HG03064 (cell line): ENCODE measurements around the gene P2RY8.
A peak's percentile ranks its signal among the peaks of the same experiment; 100 is the strongest.
"Not testable (repeated sequence)": the region's sequence is repeated elsewhere in the genome, so short reads cannot be mapped to it uniquely, and the experiment has no call there.

Experiments
- ATAC-seq: cut with Tn5 transposase; IDR thresholded peaks from one replicate; pipeline ENCODE4 v1.9.1; 2021; ENCODE audit warnings: low read depth; ENCODE audit not compliant: unreplicated experiment

P2RY8 gene

DNA sequence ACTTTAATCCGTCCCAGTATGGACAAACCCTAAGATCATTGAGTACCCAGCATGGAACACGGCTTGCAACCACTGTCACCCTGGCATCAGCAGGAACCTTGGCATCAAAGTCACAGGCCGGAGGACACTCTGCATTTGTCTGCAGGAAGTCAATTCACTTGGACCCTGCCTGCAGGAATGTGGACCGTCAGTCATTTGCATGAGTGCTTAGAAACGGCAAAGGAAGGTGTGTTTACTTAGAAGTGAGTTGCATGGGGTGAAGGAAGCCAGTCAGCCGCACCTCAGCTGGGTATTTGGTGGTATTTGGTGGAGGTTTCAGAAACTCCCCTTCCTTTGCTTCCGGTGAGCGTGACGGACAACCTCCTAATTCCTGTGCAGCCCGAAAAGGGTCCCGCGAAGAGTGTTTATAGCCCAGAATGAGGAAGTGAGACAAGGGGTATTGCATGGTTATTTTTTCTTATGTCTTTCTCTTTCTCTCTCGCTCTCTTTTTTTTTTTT, 15.5 kb downstream of the P2RY8 start:
- ATAC-seq: peak; percentile 79

DNA sequence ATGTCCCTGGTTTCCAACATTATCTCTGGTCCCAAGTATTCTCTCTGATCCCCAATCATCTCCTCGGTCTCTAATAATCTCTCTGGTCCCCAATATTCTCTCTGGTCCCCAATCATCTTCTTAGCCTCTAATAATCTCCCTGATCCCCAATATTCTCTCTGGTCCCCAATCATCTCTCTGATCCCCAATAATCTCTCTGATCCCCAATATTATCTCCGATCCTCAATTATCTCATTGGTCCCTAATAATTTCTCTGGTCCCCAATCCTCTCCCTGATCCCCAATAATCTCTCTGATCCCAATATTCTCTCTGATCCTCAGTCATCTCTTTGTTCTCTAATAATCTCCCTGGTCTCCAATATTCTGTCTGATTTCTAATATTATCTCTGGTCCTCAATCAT, 16.6 kb downstream of the P2RY8 start:
- no peak for ATAC-seq

DNA sequence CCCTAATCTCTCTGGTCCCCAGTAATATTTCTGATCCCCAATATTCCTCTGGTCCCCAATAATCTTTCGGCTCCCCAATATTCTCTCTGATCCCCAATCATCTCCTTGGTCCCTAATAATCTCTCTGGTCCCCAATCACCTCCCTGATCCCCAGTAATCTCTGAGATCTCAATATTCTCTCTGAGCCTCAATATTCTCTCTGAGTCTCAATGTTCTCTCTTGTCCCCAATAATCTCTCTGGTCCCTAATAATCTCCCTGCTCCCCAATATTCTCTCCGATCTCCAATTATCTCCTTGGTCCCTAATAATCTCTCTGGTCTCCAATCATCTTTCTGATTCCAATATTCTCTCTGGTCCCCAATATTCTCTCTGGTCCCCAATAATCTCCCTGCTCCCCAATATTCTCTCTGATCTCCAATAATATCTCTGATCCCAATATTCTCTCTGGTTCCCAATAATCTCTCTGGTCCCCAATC, 17.9 kb downstream of the P2RY8 start:
- no peak for ATAC-seq

GRCh38 chrX:1518512-1518911, 18.5 kb downstream of the P2RY8 start:
- ATAC-seq: no peak

DNA sequence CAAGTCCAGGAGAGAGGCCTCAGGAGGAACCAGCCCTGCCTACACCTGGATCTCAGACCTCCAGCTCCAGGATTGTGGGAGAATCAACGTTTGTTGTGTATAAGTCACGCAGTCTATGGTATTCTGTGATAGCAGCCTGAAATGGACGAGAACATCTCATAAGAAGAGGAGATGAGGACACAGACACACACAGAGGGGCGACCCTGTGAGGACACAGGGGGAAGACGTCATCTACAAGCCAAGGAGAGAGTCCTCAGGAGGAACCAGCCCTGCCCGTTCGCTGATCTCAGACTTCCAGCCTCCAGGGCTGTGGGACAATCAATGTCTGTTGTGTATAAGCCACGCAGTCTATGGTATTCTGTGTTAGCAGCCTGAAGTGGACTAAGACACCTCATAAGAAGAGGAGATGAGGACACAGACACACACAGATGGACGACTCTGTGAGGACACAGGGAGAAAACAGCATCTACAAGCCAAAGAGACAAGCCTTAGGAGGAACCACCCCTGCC, 20.3 kb downstream of the P2RY8 start:
- ATAC-seq: no peak

DNA sequence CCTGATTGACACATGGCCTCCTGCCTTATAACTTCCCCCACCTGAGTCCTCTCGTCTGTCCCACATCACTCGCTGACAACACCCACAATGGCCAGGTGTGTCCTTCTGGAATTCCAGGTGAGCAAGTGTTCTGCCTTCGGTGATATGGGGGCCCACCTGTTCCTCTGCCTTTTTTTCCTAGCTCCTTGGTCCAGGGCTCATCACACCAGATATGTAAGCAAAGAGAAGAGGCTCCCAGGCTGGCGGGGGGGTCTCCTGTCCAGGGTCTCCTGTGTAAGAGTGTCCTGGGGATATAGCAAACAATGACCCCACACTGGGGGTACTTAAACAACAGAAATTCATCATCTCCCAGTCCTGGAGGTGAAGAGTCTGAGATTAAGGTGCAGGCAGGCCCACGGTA, 25.2 kb downstream of the P2RY8 start:
- ATAC-seq: no peak

DNA sequence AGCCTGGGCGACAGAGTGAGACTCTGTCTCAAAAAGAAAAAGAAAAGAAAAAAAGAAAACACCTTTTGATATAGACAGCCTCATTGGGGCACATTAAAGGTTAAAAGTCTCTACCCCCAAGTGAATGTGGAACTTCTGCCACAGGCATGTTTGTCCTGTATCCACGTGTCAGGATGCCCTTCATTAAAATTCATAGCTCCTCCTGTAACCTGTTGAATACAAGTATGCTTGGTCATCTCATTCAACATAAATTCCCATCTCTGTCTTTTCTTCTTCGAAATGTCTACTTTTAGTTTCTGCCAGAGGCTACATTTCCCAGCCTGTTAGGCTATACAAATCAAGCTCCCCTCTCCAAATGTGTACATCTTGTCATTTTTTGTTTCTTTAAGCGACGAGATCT, 25.8 kb downstream of the P2RY8 start:
- no peak for ATAC-seq

GRCh38 chrX:1507511-1508463, 29.2 kb downstream of the P2RY8 start:
- peak; percentile 46 for ATAC-seq

DNA sequence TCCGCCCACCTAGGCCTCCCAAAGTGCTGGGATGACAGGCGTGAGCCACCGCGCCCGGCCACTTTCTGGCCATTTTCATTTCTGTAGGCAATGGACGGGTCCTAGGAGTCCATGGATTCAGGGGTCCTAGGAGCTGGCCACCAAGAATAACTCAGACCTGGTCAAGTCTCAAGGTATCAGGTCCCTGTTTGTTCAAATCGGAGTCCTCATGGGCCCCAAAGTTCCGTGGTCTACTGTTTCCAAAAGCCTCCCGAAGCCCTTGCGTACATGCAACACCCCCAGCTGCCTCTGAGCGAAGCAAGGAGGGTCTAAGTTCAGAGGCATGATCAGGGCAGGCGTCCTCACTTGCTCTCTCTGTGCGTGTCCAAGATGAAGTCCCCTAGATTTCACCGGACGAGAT, 30.1 kb downstream of the P2RY8 start:
- no peak for ATAC-seq

DNA sequence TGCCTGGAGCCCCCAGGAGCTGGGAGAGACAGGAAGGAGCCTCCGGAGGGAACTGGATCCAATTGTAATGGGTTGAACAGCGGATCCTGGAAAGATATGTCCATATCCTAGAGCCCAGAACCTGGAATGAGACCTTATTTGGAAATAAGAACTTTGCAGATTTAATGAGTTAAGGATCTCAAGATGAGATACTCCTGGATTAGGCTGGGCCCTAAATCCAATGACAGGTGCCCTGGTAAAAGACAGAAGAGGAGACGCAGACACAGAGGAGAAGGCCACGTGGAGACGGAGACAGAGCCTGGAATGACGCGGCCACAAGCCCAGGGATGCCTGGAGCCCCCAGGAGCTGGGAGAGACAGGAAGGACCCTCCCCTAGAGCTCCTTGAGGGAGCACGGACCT, 34.1 kb downstream of the P2RY8 start:
- no peak for ATAC-seq

GRCh38 chrX:1502241-1502640, 34.7 kb downstream of the P2RY8 start:
- no peak for ATAC-seq

DNA sequence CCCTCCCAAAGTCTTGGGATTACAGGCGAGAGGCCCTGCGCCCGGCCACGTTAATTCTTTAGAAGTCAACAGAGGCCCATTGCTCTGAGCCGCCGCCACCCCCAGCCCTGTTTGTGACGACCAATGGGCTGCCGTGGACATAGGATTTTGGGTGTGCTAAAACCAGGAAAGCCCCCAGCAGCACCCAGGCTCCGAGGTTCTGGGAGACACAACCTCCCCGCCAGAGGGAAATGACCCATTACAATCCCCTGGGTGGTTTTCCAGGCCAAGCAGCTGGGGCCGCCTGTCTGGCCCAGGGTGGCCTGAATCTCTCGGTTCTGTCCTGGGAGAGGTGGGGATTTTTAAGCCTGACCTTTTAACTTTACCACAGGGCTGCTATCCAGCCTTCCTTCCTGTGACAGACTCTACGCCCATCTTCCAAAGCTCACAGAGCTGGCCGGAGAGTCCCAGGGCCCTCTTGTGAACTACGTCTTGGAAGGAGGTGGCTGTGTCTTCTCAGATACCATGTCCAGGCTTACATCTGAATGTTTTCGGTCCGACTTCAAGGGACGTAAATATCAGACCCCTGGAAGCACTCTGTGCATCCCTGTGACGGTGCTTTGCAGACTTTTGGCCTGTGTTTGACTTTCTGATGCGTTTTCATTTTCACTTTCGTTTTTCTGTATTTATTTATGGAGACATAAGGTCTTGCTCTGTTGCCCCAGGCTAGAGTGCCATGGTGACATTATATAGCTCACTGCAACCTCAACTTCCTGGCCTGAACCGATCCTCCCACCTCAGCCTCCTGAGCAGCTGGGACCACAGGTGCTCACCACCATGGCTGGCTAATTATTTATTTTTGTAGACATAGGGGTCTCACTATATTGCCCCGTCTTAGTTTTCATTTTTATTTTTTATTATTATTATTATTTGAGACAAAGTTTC, 36.0 kb downstream of the P2RY8 start:
- ATAC-seq: peak; percentile 43

DNA sequence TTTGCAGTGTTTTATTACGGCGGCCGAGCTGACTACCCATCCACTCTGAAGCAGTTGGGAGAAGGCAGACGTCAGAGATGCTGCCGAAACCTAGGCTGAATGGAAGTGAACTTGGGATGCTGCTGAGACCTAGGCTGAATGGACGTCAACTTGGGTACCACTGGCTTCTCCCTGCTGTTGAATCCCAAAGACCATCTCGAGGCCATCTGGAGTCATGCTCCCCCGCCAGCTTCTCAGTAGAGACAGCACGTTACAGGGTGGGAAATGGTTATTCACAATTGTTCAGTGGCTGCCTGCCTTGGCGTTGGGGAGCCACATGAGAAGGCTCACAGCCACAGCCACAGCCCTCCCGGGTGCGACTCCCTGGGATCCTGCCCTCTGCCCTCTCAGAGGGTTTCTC, 40.9 kb downstream of the P2RY8 start:
- ATAC-seq: no peak

GRCh38 chrX:1493877-1494510, 43.0 kb downstream of the P2RY8 start:
- ATAC-seq: peak; percentile 50

DNA sequence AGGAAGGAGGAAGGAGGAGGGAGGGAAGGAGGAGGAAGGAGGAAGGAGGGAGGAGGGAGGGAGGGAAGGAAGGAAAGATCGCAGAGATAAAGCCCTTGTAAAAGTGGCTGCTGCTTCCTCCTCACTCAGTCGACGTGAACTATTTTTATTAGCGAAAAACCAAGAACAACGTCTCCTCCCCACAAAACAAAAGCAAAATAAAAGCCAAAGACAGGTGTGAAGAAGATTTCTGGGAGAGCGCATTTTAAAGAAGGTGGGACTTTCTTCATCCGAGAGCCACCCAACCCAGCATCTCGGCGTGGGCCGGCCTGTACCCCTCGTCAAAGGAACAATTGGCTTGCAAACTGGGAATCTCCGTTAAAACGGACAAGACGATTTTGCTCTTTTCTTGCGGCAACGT, 43.6 kb downstream of the P2RY8 start:
- ATAC-seq: no peak

GRCh38 chrX:1492421-1493012, 44.5 kb downstream of the P2RY8 start:
- no peak for ATAC-seq

GRCh38 chrX:1491851-1492349, 45.1 kb downstream of the P2RY8 start:
- peak; percentile 55 for ATAC-seq

DNA sequence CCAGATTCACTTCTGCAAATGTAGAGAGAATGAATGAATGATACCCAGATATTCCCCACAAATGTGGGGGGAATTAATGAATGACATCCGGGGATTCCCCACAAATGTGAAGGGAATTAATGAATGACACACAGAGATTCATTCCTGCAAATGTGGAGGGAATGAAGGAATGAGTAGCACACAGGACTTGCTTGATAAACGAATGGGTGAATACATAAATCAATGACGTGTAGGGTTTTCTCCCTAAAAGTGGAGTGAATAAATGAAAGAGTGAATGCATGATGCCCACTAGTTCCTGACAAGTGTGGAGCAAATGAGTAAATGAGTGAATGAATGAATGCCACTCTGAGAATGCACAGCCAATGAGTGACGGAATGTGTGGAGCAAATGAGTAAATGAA, 45.7 kb downstream of the P2RY8 start:
- not testable (repeated sequence) for ATAC-seq

GRCh38 chrX:1490723-1491122, 46.3 kb downstream of the P2RY8 start:
- not testable (repeated sequence) for ATAC-seq

GRCh38 chrX:1489354-1489753, 47.6 kb downstream of the P2RY8 start:
- not testable (repeated sequence) for ATAC-seq
